GM18907 (cell line): Measurements from ENCODE around the gene GLIS1.
"Not testable (repeated sequence)": the region's sequence is repeated elsewhere in the genome, so short reads cannot be mapped to it uniquely, and the experiment has no call there.

Experiments
- ATAC-seq: cut with Tn5 transposase; IDR thresholded peaks from one replicate; pipeline ENCODE4 v1.9.1; 2021; ENCODE audit warnings: mild to moderate bottlenecking, moderate library complexity; ENCODE audit not compliant: unreplicated experiment

The GLIS1 gene

DNA sequence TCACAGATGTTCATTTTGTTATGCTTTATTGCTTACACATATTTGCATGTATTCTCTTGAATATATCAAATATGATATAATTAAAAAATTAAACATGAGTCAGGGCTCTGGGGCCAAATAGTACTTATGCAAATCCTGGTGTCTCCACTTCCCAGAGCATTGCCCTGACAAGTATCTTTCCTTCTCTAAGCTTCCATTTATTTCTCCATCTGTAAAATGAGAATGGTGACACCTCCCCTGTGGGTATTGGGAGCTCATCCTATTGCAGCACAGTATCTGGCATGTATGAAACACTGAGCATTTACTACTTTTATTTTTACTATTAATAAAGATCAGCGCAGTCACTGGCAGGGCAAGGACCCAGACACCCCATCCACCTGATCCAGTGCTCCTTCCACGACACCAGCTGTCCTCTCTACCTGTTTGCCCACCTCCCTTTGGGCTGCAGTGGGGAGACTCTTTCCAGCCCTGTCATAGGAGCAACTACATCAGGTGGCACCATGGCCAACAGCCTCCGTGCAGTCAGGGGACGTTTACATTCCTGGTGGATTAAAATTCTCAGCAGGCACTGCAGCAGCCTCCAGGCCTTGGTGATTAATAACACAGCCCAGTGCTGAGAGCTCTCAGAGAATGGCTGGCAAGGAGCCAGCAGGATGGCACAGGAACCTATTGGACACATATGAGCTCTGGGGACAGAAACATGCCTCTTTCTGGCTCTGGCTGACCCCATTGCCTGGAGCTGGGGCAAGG, 166.7 kb downstream of the GLIS1 start:
- ATAC-seq, result no peak

DNA sequence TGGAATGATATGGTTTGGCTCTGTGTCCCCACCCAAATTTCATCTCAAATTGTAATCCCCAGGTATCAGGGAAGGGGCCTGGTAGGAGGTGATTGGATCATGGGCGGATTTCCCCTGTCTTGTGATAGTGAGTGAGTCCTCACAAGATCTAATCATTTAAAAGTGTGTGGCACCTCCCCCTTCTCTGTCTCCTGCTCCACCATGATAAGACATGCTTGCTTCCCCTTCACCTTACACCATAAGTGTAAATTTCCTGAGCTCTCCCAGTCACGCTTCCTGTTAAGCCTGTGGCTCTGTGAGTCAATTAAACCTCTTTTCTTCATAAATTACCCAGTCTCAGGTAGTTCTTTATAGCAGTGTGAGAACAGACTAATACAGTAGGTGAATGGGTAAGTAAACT, 170.4 kb downstream of the GLIS1 start:
- no peak for ATAC-seq

- ATAC-seq, result no peak
Measured at GRCh38 chr1:53567851-53568250, 171.1 kb downstream of the GLIS1 start.

GRCh38 chr1:53567450-53567849, 171.5 kb downstream of the GLIS1 start:
- no peak for ATAC-seq

DNA sequence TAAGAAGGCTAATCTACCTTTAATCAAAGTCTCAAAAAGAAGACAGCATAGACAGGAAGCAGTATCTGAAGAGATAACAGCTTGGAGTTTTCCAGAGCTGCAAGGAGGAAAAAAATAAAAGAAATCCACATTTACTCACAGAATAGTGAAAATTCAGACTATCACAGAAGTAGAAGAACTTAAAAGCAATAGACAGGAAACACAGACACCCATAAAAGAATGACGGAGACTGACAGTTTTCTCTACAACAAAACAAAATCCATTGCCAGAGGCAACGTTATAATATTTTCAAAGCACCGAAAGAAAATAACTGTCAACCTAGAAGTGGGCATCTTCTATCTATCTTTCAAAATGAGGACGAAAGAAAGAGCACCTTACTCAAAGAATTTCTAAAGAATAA, 175.4 kb downstream of the GLIS1 start:
- ATAC-seq, result no peak

- ATAC-seq, result no peak
Measured at GRCh38 chr1:53562981-53563379, 176.0 kb downstream of the GLIS1 start.

- no peak for ATAC-seq
Measured at GRCh38 chr1:53562291-53562980, 176.5 kb downstream of the GLIS1 start.

DNA sequence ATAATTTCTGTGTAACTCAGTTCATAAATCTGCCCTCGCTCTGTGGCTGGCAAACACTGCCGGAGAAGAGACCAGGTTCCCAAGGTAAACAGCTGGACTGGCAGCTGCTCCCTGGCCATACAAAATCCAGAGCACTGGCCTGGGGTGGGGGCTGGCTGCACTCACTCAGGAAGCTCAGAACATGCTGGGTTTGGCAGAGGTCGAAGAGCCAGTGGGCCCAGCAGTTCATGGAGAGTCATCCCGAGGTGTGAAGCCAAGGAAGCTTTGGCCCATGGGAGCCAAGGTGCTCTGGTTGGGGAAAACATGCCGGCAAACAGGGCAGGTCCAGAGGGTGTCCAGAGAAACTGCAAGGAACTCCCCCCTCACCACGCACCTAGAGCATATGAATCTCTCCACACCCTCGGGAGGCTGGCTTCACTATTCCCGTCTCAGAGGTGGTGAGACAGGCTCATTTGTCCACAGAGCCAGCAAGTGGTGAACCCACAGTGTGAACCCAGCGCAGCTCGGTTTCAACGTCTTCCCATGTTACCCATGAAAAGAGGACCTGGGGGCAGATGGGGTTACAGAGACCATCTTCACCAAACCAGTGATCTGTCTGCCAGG, 177.4 kb downstream of the GLIS1 start:
- ATAC-seq, result no peak

DNA sequence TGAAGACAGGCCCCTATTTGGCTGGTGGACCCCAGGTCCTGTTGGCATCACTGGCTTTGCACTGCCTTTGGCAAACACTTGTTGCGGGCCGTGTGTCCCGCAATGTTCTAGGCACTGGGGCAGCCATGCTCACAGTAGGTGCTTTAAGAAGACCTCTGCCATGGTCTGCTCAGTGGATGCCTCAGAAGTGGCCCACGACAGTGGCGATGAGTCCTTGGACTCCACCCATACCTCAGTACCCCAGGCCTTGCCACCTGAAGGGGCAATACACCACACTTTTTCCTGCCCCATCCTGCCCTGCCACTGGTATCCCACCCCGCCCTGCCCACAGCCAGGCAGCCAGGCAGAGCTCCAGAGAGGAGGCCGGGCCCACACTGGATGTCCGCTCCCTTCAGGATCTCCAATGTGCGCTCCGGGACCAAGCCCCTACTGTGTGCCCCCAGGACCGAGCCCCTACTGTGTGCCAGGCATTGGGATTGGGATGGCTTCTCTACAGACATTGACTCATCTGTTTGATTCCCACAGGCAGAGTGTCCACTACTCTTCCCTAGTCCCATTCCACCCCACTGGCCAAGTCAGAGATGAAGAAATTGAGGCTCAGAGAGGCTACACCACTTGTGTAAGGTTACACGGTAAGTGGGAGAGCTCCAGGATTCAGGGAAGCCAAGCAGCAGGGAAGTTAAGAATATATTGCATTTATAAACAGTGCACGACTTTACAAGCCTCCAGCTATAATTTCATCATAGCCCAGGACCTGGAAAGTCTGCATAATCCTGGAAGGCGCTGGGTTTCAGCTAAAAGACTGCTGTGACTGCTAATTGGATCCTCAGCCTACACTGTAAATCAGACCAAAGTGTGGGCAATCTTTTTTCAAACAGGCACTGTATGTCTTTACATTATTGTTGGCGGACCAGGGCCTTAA, 178.1 kb downstream of the GLIS1 start:
- no peak for ATAC-seq

DNA sequence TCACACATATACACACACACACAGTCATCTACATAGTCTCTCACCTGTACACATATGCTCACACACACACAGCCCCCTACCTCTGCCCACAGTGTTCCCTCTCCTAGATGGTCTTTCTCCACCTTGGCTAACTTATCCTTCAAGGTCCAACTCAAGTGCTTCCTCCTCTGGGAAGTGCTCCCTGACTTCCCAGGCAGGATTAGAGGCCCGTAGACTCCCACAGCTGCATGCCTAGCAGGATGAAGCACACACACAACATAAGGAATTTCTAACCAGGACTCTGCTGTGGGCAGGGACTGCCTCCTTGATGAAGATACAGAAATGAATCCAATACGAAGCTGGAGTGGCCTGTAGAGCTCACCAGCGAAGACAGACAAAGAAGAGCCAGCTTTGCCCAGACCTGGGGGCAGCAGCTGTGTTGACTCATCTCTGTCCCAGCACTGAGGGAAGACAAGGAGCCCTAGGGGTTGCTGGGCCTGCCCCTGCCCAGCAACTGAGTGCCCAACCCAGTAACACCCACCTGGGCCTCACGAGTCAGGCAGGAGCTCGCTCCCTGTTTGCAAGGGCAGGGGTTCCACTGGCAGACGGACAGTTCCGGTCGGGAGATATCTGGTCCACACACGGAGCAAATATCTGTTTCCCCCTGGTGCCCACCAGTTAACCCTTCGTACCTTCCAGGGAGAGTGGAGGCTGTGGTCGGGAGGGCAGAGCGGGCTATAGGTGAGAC, 178.9 kb downstream of the GLIS1 start:
- ATAC-seq, result no peak

DNA sequence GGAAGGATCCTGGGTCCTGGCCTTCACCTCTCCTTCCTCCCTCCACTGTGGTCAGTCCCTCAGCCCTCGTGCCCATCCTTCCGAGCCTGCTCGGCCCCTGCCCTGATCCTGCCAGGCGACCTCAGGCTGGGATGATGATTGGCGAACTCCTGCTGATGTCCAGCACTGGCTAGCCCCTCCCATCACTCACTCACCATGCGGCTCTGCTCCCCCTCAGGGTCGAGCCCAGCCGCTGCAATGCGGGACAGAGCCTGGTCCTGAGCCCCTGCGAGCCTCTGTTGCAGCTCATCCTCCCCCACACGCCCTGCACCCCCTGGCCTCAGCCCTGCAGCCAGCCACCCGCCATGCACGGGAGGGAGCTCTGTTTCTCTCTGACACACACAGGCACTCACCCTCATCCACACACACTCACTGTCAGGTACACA, 179.6 kb downstream of the GLIS1 start:
- no peak for ATAC-seq

GRCh38 chr1:53558739-53559315, 180.1 kb downstream of the GLIS1 start:
- no peak for ATAC-seq

DNA sequence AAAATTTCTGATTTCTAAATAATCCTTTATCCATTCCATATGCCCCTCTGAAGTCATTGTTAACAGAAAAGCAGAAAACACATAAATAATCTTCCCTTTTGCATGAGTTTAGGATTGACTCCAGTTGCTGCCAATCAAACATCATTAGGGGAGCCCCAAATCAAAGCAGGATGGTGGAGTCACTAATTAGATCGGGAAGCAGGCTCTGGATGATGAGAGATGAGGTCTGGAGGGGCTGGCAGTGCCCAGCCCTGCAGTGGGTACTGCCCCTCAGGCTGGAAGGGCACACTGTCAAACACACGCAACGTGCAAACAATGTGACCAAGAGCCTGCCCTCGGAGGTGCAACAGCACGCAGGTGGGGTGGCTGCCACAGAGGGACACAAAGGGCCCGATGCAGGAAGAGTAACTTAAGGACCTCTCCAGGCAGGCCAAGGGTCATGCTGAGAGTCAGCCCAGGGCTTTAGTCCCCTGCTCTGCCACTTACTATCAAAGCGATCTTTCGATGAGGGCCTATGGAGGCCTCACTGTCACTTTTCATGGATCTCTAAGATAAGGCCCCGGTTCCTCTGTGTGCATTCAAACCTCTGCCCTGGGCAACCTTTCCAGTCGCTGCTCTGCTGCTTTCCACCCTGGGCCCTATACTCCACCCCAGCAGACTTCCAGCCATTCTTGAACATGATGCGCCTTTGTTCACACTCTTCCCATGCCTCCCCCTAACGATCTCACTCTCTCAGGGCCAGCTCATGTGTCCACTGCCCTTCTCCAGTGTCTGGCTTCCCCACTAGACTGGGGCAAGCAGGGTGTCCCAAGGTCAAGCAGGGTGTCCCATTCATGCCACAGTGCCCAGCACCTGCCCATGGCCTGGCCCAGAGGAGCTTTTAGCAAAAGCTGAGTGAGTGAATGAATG, 180.9 kb downstream of the GLIS1 start:
- ATAC-seq, result no peak

DNA sequence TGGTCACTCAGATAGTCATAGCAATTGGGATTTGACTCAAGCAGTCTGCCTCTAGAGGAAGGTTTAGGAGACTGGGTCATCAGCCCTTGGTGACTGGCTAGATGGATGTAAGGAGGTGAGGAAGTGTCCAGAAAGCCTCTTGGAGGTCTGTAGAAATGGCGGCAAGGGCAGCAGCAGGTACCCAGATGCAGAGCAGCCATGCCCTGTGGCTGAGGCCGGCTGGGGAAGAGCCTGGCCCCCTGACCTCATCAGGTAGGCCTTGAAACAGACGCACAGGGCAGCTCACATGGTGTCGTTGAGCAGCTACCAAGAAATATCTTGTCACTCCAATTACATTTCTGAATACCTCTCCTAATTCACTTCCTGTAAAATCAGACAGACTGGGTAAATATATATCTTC, 181.6 kb downstream of the GLIS1 start:
- ATAC-seq, result no peak

DNA sequence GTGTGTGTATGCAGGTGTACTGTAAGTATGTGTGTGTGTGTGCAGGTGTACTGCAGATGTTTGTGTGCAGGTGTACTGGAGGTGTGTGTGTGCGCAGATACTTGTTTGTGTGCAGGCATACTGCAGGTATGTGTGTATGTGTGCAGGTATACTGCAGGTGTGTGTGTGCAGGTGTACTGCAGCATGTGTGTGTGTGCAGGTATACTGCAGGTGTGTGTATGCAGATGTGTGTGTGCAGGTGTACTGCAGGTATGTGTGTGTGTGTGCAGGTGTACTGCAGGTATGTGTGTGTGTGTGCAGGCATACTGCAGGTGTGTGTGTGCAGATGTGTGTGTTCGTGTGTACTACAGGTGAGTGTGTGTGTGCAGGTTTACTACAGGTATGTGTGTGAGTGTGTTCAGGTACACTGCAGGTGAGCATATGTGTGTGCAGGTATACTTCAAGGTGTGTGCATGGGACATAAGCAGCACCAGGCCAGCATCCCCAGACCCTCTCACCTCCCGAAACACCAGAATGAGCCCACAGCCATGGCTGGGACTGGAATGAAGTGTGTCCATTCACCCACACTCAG, 182.2 kb downstream of the GLIS1 start:
- ATAC-seq, result no peak

DNA sequence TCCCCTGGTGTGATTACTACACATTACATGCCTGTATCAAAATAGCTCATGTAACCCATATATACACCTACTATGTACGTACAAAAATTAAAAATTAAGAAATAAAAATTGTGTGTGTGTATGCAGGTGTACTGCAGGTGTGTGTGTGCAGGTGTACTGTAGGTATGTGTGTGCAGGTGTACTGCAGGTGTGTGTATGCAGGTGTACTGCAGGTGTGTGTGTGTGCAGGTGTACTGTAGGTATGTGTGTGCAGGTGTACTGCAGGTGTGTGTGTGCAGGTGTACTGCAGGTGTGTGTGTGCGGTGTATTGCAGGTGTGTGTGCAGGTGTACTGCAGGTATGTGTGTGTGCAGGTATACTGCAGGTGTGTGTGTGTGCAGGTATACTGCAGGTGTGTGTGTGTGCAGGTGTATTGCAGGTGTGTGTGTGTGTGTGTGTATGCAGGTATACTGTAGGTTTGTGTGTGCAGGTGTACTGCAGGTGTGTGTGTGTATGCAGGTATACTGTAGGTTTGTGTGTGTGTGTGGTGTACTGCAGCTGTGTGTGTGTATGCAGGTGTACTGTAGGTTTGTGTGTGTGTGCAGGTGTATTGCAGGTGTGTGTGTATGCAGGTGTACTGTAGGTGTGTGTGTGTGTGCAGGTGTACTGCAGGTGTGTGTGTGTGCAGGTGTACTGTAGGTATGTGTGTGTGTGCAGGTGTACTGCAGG, 183.2 kb downstream of the GLIS1 start:
- not testable (repeated sequence) for ATAC-seq

GRCh38 chr1:53554592-53555305, 184.2 kb downstream of the GLIS1 start:
- ATAC-seq, result no peak
